HG03442 (cell line): ENCODE data around the gene GLYR1.

Experiments used
- ATAC-seq: cut with Tn5 transposase; IDR thresholded peaks from one replicate; pipeline ENCODE4 v1.9.1; 2021; ENCODE audit warnings: mild to moderate bottlenecking, moderate library complexity; ENCODE audit not compliant: unreplicated experiment

Gene GLYR1

GRCh38 chr16:4811773-4812172, 35.3 kb downstream of the GLYR1 start:
- ATAC-seq = no peak

DNA sequence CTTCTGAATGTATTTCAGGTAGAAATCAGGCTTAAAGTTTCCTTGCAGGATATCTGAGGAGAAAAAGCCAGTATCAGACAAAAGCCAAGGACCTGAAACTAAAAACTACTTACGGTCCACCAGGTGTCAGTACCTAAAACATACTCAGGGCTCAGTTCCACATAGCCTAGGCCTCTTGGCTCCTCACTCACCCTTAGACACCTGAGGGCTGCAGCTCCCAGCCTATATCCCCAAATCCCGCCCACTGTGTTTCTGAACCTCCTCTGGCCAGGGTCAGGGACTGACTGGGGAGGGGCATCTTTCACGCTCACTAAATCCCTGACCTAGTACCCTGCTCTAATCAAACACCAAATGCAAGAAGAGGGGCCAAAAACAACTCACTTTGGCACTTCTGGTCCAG, 35.8 kb downstream of the GLYR1 start:
- ATAC-seq = no peak

DNA sequence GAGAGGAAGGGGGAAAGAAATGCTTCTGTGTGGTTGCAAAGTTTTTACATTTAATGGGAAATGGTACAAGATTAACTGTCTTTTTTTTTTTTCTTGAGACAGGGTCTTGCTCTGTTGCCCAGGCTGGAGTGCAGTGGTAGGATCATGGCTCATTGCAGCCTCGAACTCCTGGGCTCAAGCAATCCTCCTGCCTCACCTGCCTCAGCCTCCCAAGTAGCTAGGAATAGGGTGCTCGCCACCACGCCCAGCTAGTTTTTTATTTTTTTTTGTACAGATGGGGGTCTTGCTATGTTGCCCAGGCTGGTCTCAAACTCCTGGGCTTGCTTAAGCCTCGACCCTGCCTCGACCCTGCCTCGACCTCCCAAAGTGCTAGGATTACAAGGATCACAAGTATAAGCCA, 40.8 kb downstream of the GLYR1 start:
- no peak for ATAC-seq

DNA sequence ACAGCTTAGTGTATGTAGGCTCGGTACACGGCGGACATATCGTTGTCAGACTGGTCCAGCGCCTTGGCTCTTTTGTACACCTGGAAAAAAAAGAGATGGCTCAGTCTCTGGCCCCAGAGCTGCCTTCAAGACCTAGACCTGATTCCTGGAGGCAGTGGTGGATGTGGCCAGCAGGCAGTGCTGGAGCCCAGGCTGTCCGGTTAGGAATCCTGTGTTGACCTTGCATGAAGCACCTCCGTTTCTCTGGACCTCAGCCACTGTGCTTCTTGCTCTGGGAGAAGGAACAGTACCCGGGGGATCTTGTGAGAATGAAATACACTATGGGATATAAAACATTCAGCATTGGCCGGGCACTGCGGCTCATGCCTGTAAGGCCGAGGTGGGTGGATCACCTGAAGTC, 41.9 kb downstream of the GLYR1 start:
- ATAC-seq = no peak

- ATAC-seq = no peak
Observed at GRCh38 chr16:4803898-4804762, 43.0 kb downstream of the GLYR1 start.

DNA sequence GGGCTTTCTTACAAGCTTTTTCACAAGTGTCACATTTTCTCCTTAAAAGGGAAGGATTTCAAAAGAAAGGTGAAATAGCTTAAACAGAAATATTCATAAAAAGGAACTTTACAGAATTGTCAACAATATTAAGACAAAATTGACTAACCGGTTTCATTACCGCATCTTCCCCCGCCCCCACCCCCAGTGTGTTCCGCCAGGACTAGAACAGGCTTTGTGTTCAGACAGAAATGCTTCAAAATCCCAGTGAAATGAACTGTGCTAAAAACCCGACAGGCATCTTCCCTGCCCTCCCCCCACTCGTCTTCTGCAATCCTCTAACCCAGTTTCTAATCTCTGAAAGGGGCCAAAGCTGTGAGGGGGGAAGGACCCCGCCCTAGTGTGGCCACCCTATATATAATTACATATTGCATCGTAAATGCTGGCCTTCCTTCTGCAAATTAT, 43.7 kb downstream of the GLYR1 start:
- no peak for ATAC-seq

- ATAC-seq = peak; percentile 90
Observed at GRCh38 chr16:4802659-4803287, 44.3 kb downstream of the GLYR1 start.

GRCh38 chr16:4801962-4802658, 45.0 kb downstream of the GLYR1 start, which contains the start of gene ROGDI:
Gene ROGDI, minus strand, starts transcription at chr16:4802633. Its CDS starts 62 bp downstream, at chr16:4802571.
- ATAC-seq = peak; percentile 41

DNA sequence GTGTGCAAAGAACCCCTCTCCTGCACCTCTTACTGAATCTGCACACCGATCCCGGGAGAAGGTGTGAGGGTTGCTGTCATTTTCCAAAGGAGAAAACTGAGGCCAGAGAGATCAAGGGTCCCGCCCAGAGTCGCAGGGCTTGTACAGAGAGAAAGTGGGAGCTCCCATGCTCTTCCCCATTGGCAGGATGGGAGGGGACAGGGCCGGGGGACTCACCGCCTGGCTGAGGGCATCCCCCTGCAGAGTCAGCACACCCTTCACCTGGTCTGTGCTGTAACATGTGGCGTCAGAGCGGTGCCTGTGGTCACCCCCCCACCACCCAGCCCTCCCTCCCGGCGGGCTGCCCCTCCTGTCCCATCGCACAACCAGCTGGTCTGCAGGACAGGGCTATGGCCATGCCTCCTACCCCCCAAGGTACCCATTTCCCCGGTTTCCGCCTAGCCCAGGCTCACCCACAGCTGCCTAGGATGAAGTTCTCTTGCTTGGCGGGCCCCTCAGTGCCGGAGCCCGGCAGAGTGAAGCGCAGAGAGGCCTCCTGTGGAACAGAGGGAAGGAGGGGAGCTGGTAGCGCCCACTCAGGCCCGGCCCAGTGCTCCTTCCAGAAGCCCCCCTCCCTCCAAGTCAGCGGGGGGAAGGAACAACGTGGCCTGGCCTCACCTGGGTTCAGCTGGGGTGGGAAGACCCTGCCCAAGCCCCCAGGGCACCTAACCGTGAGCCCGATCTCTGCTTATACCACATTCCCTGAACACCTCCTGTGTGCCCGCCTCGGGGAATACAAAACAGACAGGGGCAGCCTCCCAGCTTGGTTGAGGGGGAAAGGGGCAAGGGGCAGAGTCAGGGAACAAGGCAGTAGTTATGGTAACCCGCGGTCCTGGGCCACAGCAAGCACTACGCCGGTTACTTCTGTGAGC, 45.8 kb downstream of the GLYR1 start:
- ATAC-seq = no peak

GRCh38 chr16:4800290-4801041, 46.6 kb downstream of the GLYR1 start:
- no peak for ATAC-seq

DNA sequence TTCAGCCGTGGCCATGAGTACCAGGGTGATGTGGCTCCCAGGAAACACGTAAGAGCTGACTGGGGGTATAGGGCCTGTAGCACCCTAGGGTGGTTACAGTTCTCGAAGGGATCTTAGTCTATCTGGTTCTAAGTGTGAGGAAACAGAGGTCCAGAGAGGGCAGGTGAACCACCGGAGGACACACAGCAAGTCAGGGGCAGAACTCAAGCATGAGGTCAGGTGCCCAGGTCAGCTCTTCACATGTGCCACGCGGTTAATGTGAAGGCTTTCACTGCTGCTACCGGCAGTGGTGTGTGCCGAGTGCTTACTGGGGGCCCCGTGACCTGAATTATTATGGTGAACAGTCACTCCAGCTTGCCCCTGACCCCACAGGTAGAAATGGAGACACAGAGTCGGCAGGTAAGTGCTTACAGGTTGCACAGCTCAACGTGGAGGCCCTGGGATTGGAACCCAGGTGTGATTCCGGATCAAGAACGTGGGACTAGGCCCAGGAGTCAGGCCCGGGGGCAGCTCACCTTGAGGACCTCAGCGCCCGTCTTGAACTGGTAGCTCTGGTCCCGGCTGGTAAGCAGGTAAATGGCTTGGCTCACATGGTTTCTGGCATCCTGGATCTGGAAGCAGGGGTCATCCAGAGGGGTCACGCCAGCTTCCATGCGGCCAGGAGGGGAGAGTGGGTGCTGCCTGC, 47.8 kb downstream of the GLYR1 start:
- no peak for ATAC-seq

DNA sequence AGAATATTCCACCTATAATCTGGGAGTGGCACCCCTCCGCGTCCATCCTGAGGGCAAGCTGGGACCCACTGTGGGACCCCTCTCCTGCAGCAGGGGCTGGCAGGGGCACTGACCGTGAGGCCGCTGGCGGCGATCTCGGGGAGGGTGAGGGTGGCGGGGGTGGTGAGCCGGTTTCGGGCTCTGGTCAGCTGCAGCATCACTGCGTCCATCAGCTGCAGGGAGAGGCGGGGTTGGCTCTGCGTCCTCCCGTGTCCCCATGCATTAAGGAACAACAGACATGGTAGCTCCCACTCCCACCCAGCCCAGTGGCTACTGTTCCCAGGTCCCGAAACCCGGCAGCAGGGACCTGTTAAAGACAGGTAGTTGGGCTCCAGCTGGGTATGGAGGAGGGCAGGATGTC, 48.6 kb downstream of the GLYR1 start:
- ATAC-seq = no peak

DNA sequence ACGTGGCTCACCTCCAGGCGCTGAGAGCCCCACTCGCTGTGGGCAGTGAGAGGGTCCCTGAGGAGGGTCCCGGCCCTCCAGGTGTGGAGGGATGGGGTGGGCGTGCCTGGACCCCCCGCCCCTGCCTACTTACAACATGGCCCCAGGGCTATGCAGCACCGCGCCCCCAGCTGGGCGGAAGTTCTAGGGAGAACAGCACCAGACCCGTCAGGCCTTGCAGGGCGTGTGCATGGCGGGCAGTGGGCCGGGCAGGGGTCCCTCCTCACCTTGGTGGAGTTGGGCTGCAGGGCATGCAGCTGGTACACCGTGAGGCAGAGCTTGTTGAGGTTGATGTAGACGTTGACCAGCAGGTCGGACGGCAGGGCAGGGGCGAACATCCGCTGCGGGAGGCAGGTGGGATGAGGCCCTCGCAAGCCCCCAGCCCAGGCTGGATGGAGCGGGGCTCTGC, 49.3 kb downstream of the GLYR1 start:
- no peak for ATAC-seq

DNA sequence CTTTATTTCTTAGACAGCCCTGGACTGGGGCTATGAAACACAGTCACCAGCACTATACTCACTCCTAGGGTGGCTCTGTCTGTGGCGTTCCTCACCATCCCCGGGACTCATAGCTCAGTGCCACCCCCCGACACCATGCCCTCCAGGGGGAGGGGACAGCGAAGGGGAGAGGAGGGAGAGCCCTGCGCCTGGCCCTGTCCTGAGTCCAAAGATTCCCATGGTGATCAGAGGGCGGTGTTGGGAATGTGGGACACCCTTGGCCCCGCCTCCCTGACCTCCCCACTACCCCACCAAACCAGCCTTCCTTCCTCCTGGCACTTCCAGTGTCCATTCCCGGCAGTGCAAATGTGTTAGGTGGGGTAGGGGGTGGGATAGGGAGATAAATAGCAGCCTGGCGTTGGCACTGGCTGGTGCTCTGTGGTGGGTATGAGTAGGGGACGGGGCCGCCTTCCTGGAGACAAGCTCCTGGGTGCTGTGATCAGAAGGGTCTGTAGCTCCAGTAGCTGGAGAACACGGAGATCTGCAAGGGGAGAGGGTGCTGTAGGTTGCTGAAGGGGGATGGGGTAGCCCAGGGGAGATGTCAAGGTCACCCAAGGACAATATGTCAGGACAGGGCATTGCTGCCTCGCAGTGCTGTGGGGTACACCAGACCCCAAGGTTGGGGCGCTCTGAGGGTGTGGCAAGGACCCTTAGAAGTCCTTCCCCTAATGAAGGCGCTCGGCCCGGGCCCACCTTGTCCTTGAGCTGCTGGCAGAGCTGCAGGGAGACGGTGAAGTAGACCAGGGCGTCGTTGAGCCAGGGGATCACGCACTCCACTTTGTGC, 49.9 kb downstream of the GLYR1 start:
- no peak for ATAC-seq

GRCh38 chr16:4795828-4796572, 51.1 kb downstream of the GLYR1 start:
- ATAC-seq = no peak

DNA sequence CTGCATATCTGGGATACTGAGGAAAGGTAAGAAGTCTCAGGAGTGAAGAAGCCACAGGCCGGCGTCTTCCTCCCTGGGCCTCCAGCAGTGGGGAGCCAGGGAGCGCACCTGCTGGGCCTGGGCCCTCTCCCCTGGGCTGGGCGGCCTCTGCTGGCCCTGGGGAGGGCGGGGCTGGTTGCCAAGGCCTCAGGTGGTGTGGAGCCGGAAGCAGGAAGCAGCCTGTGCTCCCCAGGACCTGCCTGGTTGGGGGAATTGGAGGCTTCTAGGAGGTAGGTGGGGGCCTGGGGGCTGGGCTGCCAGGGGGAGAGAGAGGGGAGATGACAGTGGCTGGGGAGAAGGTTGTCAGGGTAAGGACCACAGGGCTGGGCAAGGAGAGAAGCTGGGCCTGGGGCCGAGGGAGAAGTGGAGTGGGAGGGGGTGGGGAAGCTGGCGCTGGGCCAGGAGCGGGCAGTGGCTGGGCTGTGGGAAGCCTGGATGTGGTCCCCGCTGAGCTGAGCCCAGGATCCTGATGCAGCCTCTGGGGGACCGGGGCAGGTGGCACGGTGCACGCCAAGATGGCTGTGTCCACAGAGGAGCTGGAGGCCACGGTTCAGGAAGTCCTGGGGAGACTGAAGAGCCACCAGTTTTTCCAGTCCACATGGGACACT, 51.8 kb downstream of the GLYR1 start, which contains the start of gene SMIM22:
Gene SMIM22, plus strand, starts transcription at position 189 of the 647 bp plus-strand sequence. Its CDS starts 366 bp downstream, at position 555.
- no peak for ATAC-seq

DNA sequence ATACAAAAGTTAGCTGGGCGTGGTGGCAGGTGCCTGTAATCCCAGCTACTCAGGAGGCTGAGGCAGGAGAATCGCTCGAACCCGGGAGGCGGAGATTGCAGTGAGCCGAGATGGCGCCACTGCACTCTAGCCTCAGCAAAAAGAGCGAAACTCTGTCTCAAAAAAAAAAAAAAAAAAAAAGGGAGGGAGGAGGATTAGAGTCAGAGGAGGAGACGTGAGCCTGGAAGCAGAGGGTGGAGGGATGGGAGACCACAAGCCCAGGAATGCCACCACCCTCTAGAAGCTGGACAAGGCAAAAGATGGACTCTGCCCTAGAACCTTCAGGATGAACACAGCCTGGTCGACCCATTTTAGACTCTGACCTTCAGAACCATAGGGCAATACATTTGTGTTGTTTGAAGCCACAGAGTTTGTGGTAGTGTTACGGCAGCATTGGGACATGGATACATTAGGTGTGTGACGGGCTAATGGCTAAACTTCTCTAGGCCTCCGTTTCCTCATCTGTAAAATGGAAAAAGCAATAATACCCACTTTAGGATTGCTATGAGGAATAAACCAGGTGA, 54.1 kb downstream of the GLYR1 start:
- ATAC-seq = no peak
